CD4-positive, alpha-beta T cell (primary cell): ENCODE measurements around the gene SSH2. TPM values are rescaled to one million over a fixed set of nuclear protein-coding genes. Genes with fewer than 3 reads are reported as not detected.

ENCODE experiments used
- ATAC-seq: fragments of 200-7000 bp; cut with Tn5 transposase; one replicate; pipeline ENCODE4 v1.10.0; 2022; ENCODE audit warnings: mild to moderate bottlenecking; ENCODE audit not compliant: poor library complexity
- CTCF ChIA-PET: fragments of 350-600 bp; sonication (Branson Sonifier 250); formaldehyde crosslinking; loops from one replicate; lab custom pipeline; 2021; ENCODE audit warnings: antibody characterized with exemption, inconsistent platforms; lab: Charles Lee
- POLR2A ChIA-PET: fragments of 350-600 bp; sonication (Branson Sonifier 250); formaldehyde crosslinking; loops from one replicate; lab custom pipeline; 2021; ENCODE audit warnings: antibody characterized with exemption, inconsistent platforms; lab: Charles Lee
- DNase-seq, 14 experiments: peaks; one replicate each; pipeline ENCODE4 v3.0.0-alpha.2; 2013 to 2020; ENCODE audit warnings: mixed read lengths in 2 of 14
- H3K27ac ChIP-seq, 2 donors: one replicate each; pipeline versions ENCODE4 v1.5.1 to v1.7.0; 2013; ENCODE audit warnings: low read length in 2 of 2, low read depth in 1 of 2, mild to moderate bottlenecking in 1 of 2
- H3K27me3 ChIP-seq, 2 experiments: 1 replicate in 1 of 2; 2 replicates in 1 of 2; pipeline versions ENCODE4 v1.6.1 to v1.7.0; 2013; ENCODE audit warnings: low read length in 2 of 2, control low read depth in 1 of 2, mild to moderate bottlenecking in 1 of 2, moderate library complexity in 1 of 2; ENCODE audit not compliant: insufficient read depth in 2 of 2, control insufficient read depth in 1 of 2
- H3K36me3 ChIP-seq: one replicate; pipeline ENCODE4 v1.6.1; 2013; ENCODE audit warnings: low read length, control low read depth; ENCODE audit not compliant: insufficient read depth
- H3K4me1 ChIP-seq: one replicate; pipeline ENCODE4 v1.6.1; 2013; ENCODE audit warnings: low read length, control low read depth; ENCODE audit not compliant: insufficient read depth
- H3K4me3 ChIP-seq: one replicate; pipeline ENCODE4 v1.5.1; 2013; ENCODE audit warnings: mild to moderate bottlenecking, low read length, moderate library complexity
- H3K9me3 ChIP-seq, 2 experiments: 1 replicate in 1 of 2; 2 replicates in 1 of 2; pipeline versions ENCODE4 v1.6.1 to v1.7.0; 2013; ENCODE audit warnings: low read length in 2 of 2, mild to moderate bottlenecking in 2 of 2, control low read depth in 1 of 2, moderate library complexity in 1 of 2; ENCODE audit not compliant: control insufficient read depth in 1 of 2, insufficient read depth in 1 of 2
- H3K27ac Mint-ChIP-seq: one replicate; pipeline ENCODE4 v1.8.0; 2020; ENCODE audit warnings: mixed read lengths
- H3K27me3 Mint-ChIP-seq: one replicate; pipeline ENCODE4 v1.8.0; 2021; ENCODE audit warnings: mixed read lengths
- H3K36me3 Mint-ChIP-seq: one replicate; pipeline ENCODE4 v1.8.0; 2021; ENCODE audit warnings: low read depth, mixed read lengths
- H3K4me1 Mint-ChIP-seq: one replicate; pipeline ENCODE4 v1.8.0; 2021; ENCODE audit warnings: low read depth, mixed read lengths
- H3K4me3 Mint-ChIP-seq: one replicate; pipeline ENCODE4 v1.8.0; 2020; ENCODE audit warnings: mild to moderate bottlenecking, mixed read lengths
- H3K9me3 Mint-ChIP-seq: one replicate; pipeline ENCODE4 v1.8.0; 2020; ENCODE audit warnings: mixed read lengths
- CTCF ChIP-seq: fragments of 200-600 bp; IDR thresholded peaks from one replicate; pipeline ENCODE4 v1.8.0; 2022; ENCODE audit warnings: antibody characterized with exemption, mild to moderate bottlenecking
- intact Hi-C, 2 experiments: fragments of 100-400 bp; cut with DNase I in 1 of 2; cut with micrococcal nuclease in 1 of 2; formaldehyde crosslinking; loops; one replicate each; pipeline versions ENCODE4 v1.15.1 to v1.9.0; 2023 to 2025; cut with DNase I, micrococcal nuclease
- total RNA-seq, 174 experiments: library from RNA in 2 of 174; stranded (reverse) in 2 of 174; gene quantifications; one replicate each; pipeline ENCODE4 v1.2.3 and lab custom pipeline; 2021 to 2026

The SSH2 gene
- total RNA-seq, 2 experiments from 2014 or later: 73.4 to 81.5 TPM

- H3K36me3 Mint-ChIP-seq: peaks cover 34% of the 10 kb centered on the region
- Histone ChIP-seq H3K9me3 (no peaks in the 10 kb centered on the region), H3K27me3 (no peaks in the 10 kb centered on the region), H3K4me1 (peaks cover 8% of the 10 kb centered on the region), H3K36me3 (peaks cover 11% of the 10 kb centered on the region), H3K27ac (no peak overlapping the region), H3K4me3 (no peak overlapping the region)
- no peak for TF ChIP-seq CTCF
- intact Hi-C loops: no loop called here
- POLR2A ChIA-PET: interaction anchor here (1.2 kb wide), 2 partner anchors 8 to 12 kb away, joined by 4 to 7 read pairs; no protein-coding TSS in a partner anchor
- no peaks in the 10 kb centered on the region for H3K9me3 Mint-ChIP-seq
- CTCF ChIA-PET: interaction anchor here (1.0 to 1.7 kb wide), 3 partner anchors 12 to 53 kb away, joined by 3 to 4 read pairs (median 4); no protein-coding TSS in a partner anchor
- H3K4me1 Mint-ChIP-seq: peaks cover 49% of the 10 kb centered on the region
- no peaks in the 10 kb centered on the region for H3K27me3 Mint-ChIP-seq
- peak overlapping the region; percentile 66 for H3K27ac Mint-ChIP-seq
- no peak for DNase-seq
- ATAC-seq: no peak
- H3K4me3 Mint-ChIP-seq: no peak overlapping the region
Measured at GRCh38 chr17:29734640-29735039, 195.4 kb downstream of the SSH2 start.

- no peaks in the 10 kb centered on the region for H3K27me3 Mint-ChIP-seq
- POLR2A ChIA-PET: interaction anchor here (2.8 kb wide), 1 partner anchor 10 kb away, joined by 11 read pairs; no protein-coding TSS in a partner anchor
- TF ChIP-seq CTCF: no peak
Measured at GRCh38 chr17:29733166-29733565, 196.9 kb downstream of the SSH2 start.

GRCh38 chr17:29732613-29733012 is 197.4 kb downstream of the SSH2 start:
- Mint-ChIP-seq H3K27me3 (no peaks in the 10 kb centered on the region), H3K4me3 (no peak overlapping the region), H3K36me3 (peaks cover 49% of the 10 kb centered on the region), H3K9me3 (no peaks in the 10 kb centered on the region), H3K4me1 (peaks cover 61% of the 10 kb centered on the region), H3K27ac (peak overlapping the region; percentile 69)
- ChIA-PET CTCF (interaction anchor here (0.7 to 1.8 kb wide), 4 partner anchors 10 to 115 kb away, joined by 3 to 6 read pairs (median 4); no protein-coding TSS in a partner anchor), POLR2A (interaction anchor here (2.8 kb wide), 1 partner anchor 10 kb away, joined by 11 read pairs; no protein-coding TSS in a partner anchor)
- Histone ChIP-seq H3K4me1 (peaks cover 8% of the 10 kb centered on the region), H3K4me3 (no peak overlapping the region), H3K27ac (no peak overlapping the region), H3K36me3 (peaks cover 14% of the 10 kb centered on the region), H3K9me3 (no peaks in the 10 kb centered on the region), H3K27me3 (no peaks in the 10 kb centered on the region)
- no peak for DNase-seq
- intact Hi-C loops: no loop called here
- ATAC-seq: no peak
- TF ChIP-seq CTCF: no peak

More at GRCh38 chr17:29733166-29733565, 196.9 kb downstream of the SSH2 start:
- Histone ChIP-seq H3K36me3 (peaks cover 14% of the 10 kb centered on the region), H3K9me3 (no peaks in the 10 kb centered on the region), H3K27ac (no peak overlapping the region), H3K4me1 (peaks cover 8% of the 10 kb centered on the region), H3K4me3 (no peak overlapping the region), H3K27me3 (no peaks in the 10 kb centered on the region)
- Mint-ChIP-seq H3K36me3 (peaks cover 48% of the 10 kb centered on the region), H3K27ac (peak overlapping the region; percentile 69), H3K4me3 (no peak overlapping the region), H3K4me1 (peaks cover 56% of the 10 kb centered on the region), H3K9me3 (no peaks in the 10 kb centered on the region)
- DNase-seq: no peak
- CTCF ChIA-PET: interaction anchor here (0.6 to 1.8 kb wide), 6 partner anchors 10 to 295 kb away, joined by 3 to 6 read pairs (median 4); no protein-coding TSS in a partner anchor
- intact Hi-C loops: no loop called here
- ATAC-seq: no peak
